NCI-H2107 treated with DMSO at 0.1 percent for 48 hours (cell line): ENCODE measurements around the gene DYNLT5.
"Not testable (repeated sequence)": the region's sequence is repeated elsewhere in the genome, so short reads cannot be mapped to it uniquely, and the experiment has no call there.

ENCODE experiments used
- DNase-seq: peaks from one replicate; lab custom pipeline; 2025; ENCODE audit not compliant: unreplicated experiment; lab: John Stamatoyannopoulos, UW

DYNLT5 gene, protein sequence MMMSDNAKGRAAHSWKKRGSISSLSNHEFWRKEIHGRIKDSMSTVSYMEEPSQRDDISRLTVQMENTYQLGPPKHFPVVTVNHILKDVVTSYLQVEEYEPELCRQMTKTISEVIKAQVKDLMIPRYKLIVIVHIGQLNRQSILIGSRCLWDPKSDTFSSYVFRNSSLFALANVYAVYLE

DNA sequence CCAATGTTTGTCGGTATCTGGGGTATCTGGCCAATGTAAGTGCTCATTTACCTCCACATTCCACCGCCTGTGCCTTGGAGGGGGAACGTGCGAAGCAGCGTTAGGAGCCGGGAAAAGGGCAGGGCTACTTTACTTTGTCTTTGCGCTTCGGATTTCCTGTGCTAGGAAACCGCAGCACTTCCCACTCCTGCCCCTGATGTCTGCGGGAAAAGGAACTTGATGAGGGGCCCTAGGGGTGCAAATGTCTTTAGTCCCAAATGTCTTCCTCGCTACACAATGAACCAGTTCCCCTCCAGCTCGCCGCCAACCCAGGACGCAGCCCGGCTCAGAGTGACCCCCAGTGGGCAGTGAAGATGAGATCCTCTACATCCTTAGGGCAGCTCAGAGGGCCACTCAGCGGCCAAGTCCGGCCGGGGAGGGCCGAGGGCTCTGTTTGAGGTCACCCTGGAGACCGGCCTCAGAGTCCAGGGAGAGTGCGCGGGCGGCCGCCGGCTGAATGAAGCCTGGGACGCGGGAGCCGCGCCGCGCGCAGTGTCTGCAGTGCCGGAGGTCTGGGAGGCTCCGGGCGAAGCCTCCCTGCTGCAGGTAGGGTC is at the start of gene DYNLT5:
Gene DYNLT5 (plus strand): TSS at position 460 of the 593 bp plus-strand sequence. CDS start 2,200 bp downstream, outside the sequence.
- no peak for DNase-seq

DNA sequence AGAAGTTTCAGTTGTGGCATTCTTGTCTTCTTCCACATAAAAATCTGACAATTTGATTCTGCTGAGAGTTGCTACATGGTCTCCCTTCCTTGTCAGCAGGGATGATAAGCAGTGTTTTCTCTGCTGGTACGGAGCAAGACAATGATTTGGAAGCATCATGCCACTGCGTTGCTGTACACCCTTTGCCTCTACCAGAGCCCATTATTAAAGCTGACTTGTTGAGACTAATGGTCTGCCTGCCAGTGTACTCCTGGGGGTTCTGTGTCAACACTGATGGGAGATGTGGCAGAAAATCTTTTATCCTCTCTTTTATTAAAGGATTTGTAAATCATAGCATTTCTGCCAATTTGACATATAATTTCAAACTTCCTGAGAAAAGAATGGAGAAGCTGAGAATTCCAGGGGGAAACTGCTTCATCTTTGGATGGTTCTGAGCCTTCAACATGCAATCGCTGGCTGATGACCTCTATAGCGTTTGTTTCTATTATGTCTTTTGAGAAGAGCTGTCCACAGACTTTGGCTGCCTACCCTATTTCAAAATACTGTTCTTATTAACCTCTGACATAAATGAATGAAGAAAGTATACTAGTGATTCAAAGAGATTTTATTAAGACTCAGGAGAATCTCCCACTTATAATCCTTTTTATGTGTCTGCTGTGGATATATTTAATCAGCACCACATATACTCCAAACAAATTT is 47.9 kb upstream of the DYNLT5 start:
- DNase-seq, result no peak

DNA sequence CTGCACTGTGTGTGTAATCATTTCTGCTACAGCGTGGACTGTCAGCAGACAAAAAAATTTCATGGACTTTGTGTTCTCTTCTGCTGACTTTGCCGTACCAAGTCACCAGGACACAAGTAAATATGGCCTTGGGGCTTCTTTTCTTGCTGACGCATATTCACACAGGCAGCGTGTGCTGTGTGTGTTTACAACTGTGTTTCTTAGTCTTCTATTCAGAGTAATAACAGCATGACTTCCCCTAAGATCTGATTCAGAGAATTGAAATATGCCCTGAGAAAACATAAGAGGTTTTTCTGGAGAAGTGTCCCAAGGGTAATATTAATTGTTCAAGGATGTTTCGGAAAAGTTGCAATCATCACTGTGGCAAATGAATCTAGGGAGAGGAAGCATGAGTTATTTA is 47.1 kb upstream of the DYNLT5 start:
- DNase-seq, result peak; percentile 20

DNA sequence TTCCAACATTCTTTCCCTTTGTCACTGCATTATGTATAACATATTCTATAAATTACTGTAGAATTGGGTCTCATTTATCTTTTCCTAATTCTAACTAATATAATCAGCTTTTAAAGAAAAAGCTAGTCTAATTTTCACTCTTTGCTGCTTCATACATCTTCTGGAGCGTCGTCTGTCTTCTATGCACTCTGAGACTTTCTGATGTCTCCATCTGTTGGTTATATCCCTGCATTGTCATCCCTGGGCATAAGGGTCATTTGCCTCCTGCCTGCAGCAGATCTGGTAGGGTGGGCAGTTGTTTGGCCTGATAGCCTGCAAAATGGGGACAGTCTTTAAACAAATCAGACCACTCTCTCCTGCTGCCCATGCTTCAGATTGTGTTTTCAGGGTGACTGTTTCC is 40.8 kb upstream of the DYNLT5 start:
- DNase-seq, result no peak

DNA sequence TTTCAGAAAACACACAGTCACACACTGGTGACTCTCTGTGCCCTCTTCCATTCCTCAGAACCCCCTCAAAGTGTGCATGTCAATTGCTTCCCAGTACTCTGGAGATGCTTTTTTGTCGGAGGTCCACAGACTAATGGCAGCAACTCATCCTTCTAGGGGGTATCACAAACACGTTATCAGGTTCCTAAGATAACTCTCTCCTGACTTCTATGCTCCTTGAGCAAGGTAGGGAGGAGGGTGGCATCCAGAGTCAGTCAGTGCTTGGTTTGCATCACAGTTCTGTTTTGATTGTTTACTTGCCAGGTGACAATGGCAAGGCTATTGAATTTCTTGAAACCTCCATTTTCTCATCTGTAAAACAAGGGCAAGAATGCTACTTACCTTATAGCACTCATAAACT is 39.4 kb upstream of the DYNLT5 start:
- no peak for DNase-seq

DNA sequence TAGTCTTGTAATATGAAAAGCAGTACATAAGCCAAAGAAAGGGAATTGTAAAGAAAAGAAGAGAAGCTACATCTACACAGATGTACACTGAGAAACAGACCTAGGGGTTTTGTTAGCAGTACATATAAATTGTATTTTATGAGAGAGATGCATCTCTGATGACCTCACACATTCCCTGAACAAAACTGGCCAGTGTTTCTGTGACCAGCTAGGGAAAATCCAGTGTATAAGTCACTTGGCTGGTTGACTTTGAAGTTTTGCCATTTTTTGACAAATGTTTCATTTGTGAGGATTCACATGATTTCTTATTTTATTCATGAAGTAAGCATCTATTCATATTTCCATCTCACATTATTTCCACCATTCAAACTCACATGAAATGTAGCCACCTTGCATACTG is 28.3 kb upstream of the DYNLT5 start:
- no peak for DNase-seq

DNA sequence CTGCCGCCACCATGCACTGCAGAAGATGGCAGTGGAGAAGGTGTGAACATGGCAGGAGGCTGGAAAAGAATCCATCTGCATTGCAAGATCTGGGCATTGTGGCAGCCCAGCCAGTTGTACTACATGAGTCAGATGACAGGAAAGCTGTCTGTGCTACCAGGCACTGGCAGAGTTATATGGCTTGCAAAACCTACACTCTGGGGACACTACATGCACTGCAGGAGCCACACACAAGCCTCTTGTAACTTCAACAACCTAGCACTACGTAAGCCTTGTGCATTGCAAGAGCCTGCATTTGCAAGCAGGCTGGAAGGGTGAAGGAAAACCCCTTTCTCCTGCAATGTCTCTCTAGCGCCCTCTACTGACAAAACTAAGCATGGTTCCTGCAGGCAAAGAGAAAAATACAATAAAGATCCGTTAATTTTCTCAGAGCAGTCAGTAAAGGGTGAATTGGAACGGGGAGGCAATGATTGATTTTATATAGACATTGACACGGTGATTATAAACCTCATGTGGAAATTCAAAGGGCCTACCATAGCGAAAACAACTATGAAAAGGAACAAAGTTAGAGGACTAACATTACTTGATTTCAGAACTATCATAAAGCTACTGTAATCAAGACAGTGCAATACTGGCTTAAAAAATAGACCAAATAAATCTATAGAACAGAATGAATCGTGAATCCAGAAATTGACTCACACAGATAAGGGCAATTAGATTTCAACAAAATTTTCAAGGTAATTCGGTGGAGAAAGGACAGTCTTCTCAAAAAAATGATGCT is 26.2 kb upstream of the DYNLT5 start:
- DNase-seq, result peak; percentile 95

DNA sequence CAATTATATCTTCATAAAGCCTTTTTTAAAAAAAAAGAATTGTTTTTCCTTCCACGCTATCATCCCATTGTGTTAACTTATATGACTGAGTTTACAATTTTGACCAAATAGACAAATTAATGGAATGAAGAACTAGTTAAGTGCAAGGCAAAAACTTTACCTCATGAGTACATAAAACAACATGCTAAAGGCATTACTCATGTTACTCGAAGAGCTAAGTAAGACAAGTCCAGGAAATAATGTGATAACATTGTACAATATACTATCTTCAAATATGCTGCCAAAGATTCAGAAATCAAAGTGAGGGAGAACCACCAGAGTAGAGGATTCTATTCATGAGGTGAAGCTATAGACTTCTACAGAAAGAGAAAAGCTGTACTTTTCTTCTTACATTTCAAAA is 24.2 kb upstream of the DYNLT5 start:
- no peak for DNase-seq

DNA sequence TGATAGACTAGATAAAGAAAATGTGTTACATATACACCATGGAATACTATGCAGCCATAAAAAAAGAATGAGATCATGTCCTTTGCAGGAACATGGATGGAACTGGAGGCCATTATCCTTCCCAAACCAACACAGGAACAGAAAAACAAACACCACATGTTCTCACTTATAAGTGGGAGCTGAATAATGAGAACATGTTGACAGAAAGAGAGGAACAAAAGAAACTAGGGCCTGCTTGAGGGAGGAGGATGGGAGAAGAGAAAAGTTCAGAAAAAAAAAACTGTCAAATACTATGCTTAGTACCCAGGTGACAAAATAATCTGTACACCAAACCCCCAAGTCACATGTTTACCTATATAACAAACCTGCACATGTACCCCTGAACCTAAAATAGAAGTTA is 23.5 kb upstream of the DYNLT5 start:
- not testable (repeated sequence) for DNase-seq

DNA sequence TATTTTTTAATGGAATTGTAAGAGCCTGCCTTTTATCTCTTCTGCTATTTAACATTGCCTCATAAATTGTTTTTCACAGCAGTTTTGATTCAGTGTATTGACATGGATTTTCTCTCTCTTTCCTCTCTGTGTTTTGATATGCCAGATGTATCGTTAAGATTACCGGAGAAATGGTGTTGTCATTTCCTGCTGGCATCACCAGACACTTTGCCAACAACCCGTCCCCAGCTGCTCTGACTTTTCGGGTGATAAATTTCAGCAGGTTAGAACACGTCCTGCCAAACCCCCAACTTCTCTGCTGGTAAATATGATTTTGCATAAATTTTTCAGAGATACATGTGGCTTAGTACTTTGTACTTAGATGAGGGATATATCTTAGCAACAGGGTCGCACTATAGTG is 23.1 kb upstream of the DYNLT5 start:
- DNase-seq, result no peak

DNA sequence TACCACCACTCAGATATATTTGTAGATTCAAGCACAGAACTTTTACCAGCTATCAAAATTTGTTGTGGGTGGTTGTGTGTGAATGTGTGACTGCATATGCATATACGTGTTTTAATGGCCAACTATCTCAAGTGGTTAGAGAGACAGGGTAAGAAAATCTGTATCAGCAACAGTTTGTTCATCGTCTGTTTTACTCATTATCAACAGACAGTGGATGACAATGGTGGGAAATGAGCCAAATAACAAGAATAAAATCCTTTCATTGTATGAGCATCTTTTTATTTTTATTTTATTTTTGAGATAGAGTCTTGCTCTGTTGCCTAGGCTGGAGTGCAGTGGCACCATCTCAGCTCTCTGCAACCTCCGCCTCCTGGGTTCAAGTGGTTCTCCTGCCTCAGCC is 22.7 kb upstream of the DYNLT5 start:
- DNase-seq, result no peak

DNA sequence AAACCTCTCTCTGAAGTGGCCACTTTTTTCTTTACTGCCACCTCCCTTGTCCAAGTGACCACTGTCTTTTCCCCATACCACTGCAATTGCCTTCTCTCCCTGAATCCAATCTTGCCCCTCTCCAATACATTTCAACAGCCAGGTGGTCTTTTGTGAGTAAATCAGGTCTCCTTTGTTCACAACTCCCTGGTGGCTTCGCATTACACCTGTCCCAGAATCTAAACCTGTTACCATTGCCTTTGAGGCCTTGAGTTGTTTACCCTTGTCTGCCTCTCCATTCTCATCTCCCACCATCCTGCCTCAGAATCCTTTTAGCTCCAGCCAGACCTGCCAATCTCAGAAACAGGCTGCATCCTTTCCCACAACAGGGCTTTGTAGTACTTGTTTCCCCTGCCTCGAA is 21.8 kb upstream of the DYNLT5 start:
- DNase-seq, result peak; percentile 93

DNA sequence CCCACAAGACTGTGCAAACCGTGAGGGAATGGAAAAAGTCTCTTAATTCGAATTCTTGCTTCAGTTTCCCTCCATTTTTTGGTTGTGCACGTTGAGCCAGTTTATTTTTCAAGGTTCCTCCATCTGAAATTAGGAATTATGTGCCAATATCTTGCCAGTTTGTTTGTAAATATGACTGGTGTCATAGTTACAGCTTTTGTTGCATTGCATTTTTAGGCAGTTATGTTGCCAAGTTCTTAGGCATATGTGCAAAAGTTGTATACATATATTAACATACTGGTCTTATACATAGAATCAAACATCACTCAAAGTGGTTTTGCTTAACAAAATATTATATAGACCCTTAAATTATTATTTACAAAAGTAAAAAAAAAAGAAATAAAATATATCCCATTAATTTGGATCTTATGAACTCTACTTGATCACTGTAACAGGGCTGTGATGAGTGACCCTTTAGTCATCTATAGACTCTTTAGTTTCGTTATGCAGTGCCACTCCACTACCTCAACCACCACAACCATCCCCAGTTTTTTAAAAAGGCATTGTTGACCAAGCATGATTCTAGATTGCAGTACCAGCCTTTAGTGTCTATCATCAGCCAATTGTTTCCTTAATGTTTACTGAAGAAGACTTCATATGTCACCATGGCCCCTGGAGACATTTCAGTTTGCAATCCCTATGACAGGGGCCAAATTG is 20.9 kb upstream of the DYNLT5 start:
- no peak for DNase-seq

DNA sequence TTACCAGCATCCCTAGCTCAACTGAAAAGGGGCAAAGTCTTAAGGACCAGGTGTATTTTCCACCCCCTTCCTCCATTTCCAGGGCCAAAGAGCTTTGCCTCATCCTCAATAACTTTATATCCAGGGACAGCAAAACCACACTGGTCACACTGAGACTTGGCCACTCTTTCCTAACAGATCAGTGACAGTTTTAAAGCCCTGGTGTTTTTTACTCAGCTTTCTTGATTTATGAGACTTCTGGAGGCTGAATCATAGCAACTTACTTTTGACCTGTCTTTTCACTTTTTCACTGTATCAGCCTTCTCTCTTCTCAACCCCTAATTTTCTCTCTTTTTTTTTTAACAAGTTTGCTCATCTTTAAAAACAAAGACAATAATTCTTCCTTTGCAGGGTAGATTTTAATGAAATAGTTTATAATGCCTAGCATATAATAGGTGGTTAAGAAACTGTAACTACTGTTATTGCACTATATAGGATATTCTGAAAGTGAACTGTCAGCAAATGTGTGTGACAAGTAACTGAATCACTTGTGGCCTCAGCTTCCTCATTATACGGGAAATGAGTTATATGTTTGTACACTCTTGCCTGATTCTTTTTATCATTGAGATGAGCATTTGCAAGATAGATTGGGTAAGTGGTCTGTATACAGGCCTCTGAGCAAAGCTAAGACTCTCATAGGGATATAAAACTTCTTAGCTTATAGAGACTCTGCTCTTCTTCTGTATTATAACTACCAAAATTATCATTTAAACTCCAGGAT is 19.7 kb upstream of the DYNLT5 start:
- no peak for DNase-seq

DNA sequence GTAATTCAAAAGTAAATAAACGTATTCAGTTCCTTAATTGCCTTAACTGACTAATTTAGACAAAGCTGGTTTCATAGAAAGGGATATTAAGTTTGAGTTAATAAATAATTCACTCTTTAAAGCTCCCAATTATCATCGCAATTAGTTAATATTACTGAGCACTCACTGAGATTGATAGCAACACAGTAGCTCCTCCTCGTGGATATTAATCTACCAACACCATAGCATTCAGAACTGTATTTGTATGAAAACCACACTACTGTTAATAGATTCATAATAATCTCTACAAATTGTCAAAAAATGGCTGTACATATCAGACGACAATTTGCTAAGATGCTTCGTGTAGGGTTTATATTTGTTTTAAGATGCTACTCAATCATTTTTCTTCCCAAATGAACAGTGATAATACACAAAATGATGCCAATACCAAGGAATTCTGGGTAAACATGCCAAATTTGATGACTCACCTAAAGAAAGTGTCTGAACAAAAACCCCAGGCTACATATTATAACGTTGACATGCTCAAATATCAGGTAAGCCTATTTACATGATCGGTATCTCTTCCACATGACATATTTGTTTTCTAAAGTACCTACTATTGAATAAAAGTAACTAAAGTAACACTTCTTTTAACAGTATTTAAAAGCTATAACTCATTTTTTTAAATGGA is 18.8 kb upstream of the DYNLT5 start:
- DNase-seq, result no peak

DNA sequence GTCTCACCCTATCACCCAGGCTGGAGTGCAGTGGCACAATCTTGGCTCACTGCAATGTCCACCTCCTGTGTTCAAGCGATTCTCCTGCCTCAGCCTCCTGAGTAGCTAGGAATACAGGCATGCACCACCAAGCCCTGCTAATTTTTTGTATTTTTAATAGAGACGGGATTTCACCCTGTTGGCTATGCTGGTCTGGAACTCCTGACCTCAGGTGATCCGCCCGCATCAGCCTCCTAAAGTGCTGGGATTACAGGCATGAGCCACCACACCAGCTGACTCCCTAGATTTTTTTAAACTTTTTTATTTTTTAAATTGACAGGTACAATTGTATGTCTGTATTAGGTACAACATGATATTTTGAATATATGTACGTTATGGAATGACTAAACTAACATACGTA is 17.7 kb upstream of the DYNLT5 start:
- not testable (repeated sequence) for DNase-seq

DNA sequence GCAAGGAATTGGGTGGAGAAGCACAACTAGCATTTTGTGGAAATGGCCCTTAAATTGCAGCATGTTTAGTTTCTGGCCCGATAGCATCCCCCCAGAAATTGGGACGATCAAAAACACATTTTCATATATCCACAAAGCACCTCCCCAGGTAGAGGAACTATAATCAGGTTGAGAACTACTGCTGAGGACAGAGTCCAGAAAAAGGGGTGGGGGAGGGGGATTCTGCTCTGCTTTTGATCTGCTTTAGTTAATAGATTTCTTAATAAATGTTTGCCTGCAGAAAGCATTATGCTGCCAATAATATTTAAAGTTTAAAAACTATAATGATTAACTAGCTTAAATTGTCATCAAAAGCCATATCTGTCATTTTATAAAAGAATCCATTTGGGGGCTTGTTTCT is 14.4 kb upstream of the DYNLT5 start:
- DNase-seq, result no peak

DNA sequence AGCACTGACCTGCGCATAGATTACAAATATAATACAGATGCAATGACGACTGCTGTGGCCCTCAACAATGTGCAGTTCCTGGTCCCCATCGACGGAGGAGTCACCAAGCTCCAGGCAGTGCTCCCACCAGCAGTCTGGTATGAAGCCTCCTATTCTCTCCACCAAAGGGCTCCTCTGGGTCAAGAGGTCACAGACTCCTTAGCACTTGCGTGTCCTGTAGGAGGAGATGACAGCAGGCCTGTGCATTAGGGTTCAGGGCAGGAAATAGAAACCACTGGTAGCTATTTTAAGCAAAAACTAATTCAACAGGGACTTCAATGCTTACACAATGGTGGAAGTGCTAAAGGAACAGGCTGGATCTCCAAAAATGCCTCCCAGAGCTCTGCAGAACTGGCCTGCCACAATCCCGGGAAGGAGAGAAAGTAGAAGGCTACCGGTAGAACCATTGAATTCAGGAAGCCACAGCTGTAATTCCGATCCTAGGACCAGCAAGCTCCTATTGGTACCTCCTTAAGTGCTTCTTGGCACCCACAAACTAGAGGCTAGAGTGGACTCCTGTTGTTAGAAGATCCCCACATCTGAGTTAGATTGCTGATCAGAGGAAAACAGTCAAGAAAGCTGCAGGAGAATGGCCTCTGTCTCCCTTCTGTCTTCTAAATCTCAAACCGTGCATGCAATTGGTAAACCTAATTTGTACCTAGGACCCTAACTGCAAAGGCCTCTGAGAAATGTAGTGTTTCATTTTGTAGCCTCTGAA is 12.7 kb upstream of the DYNLT5 start:
- DNase-seq, result no peak

DNA sequence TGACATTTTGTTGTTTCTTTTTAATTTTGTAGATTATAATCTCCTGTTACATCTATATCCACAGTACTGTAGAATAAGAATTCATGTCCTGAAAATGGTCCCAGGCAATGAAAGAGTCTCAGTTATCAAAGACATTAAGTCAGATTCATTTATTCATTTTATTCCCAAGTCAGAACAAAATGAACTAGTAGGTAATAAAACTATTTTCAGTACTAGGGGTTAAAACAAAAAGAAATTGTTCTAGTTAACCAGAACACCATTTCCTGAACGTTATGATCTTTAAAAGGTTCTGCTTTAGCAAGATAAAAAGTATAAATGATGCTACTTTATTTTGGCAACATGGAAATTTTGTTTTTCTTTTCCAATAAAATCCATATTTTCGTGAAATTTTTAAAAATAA is 6.8 kb upstream of the DYNLT5 start:
- no peak for DNase-seq
